Esophagus squamous epithelium (tissue), 5 donors: ENCODE measurements around the gene GRAMD2A. TPM values are rescaled to one million over a fixed set of nuclear protein-coding genes. Genes with fewer than 3 reads are reported as not detected.

ENCODE experiments used
- DNase-seq: peaks from one replicate; lab custom pipeline; 2025; lab: John Stamatoyannopoulos, UW
- H3K27ac ChIP-seq, 4 donors: fragments of 200-600 bp; sonication (generic); one replicate each; pipeline ENCODE4 v1.5.1; 2016 to 2019; ENCODE audit warnings: mild to moderate bottlenecking in 1 of 4
- H3K27me3 ChIP-seq, 4 donors: fragments of 200-600 bp; sonication (generic); 1 replicate in 3 of 4; 2 replicates in 1 of 4; pipeline versions ENCODE4 v1.5.1 to v1.6.0; 2017 to 2021; ENCODE audit warnings: antibody characterized with exemption in 1 of 4
- H3K36me3 ChIP-seq, 3 donors: fragments of 200-600 bp; sonication (generic); one replicate each; pipeline ENCODE4 v1.5.1; 2016 to 2019
- H3K4me1 ChIP-seq, 3 donors: fragments of 200-600 bp; sonication (generic); one replicate each; pipeline ENCODE4 v1.5.1; 2017 to 2019
- H3K4me3 ChIP-seq, 4 donors: fragments of 200-600 bp; sonication (generic); 1 replicate in 3 of 4; 2 replicates in 1 of 4; pipeline ENCODE4 v1.5.1; 2016 to 2019; ENCODE audit warnings: mild to moderate bottlenecking in 2 of 4, moderate library complexity in 1 of 4
- H3K9me3 ChIP-seq, 3 donors: fragments of 200-600 bp; sonication (generic); one replicate each; pipeline ENCODE4 v1.5.1; 2016 to 2019
- CTCF ChIP-seq, 6 experiments: fragments of 450-650 bp in 4 of 6; fragments of 200-600 bp in 2 of 6; sonication (generic) in 2 of 6; IDR thresholded peaks; one replicate each; pipeline ENCODE4 v1.5.1; 2016 to 2019; ENCODE audit warnings: antibody characterized with exemption in 6 of 6, mild to moderate bottlenecking in 4 of 6, moderate library complexity in 4 of 6
- POLR2A ChIP-seq, 4 donors: fragments of 450-650 bp; IDR thresholded peaks; one replicate each; pipeline ENCODE4 v1.6.1; 2017; ENCODE audit warnings: antibody characterized with exemption in 4 of 4, mild to moderate bottlenecking in 4 of 4, moderate library complexity in 3 of 4
- WGBS, 2 donors: methylation state at CpG; one replicate each; pipeline ENCODE4 v1.1.5; 2018; 5-methylcytosine and 5-hydroxymethylcytosine counted together
- intact Hi-C: fragments of 100-400 bp; cut with DNase I; formaldehyde crosslinking; loops from one replicate; pipeline ENCODE4 v1.15.0; 2022
- total RNA-seq, 4 donors: library from RNA; depleted of rRNA; stranded (reverse); fragments of >200 nt; gene quantifications; one replicate each; pipeline ENCODE4 v1.1.0, GENCODE V29; 2016
- donor health status: DM: yes; HTN: yes; CAD: no.

The GRAMD2A gene
- total RNA-seq, 4 donors from 2014 or later: 1.2 to 8.0 (median 3.7) TPM

- Histone ChIP-seq H3K36me3 (peaks cover 0 to 38% (median 8%) of the 10 kb centered on the region in 3 donors), H3K4me3 (peak overlapping the region in 1 of 4 donors; percentile 39), H3K27me3 (no peaks in the 10 kb centered on the region), H3K4me1 (peaks cover 12 to 32% (median 22%) of the 10 kb centered on the region in 3 donors), H3K9me3 (no peaks in the 10 kb centered on the region), H3K27ac (peak overlapping the region; percentile 64 to 83 (median 80))
- 8 to 9% methylated on average over 3 of the region's 3 CpGs for WGBS, 2 donors
- intact Hi-C loops: no loop called here
- TF ChIP-seq POLR2A (IDR thresholded peaks at IDR 0.05) (peak in 1 of 4 donors; percentile 24), CTCF (IDR thresholded peaks at IDR 0.05) (no peak)
- DNase-seq: no peak
Observed at GRCh38 chr15:72237029-72237852, 39.7 kb upstream of the GRAMD2A start.

GRCh38 chr15:72236381-72237003, 38.9 kb upstream of the GRAMD2A start:
- peak overlapping the region in 1 of 4 donors; percentile 39 for H3K4me3 ChIP-seq
- TF ChIP-seq POLR2A (IDR thresholded peaks at IDR 0.05) (no peak), CTCF (IDR thresholded peaks at IDR 0.05) (no peak)
- intact Hi-C loops: no loop called here
- no peak for DNase-seq
- peaks cover 0 to 30% (median 4%) of the 10 kb centered on the region in 3 donors for H3K36me3 ChIP-seq
- H3K4me1 ChIP-seq: peaks cover 16 to 38% (median 23%) of the 10 kb centered on the region in 3 donors
- H3K9me3 ChIP-seq: no peaks in the 10 kb centered on the region
- 72 to 100% methylated on average over 2 of the region's 2 CpGs for WGBS, 2 donors
- no peaks in the 10 kb centered on the region for H3K27me3 ChIP-seq
- H3K27ac ChIP-seq: peak overlapping the region; percentile 64 to 83 (median 80)

GRCh38 chr15:72235298-72235697, 37.7 kb upstream of the GRAMD2A start:
- H3K4me3 ChIP-seq: no peak overlapping the region
- intact Hi-C loops: no loop called here
- H3K27ac ChIP-seq: no peak overlapping the region
- H3K9me3 ChIP-seq: no peaks in the 10 kb centered on the region
- no peaks in the 10 kb centered on the region for H3K27me3 ChIP-seq
- no peak for DNase-seq
- 82 to 91% methylated on average over 3 to 4 of the region's 4 CpGs for WGBS, 2 donors
- TF ChIP-seq CTCF (IDR thresholded peaks at IDR 0.05): no peak
- no peak for TF ChIP-seq POLR2A (IDR thresholded peaks at IDR 0.05)
- peaks cover 16 to 38% (median 23%) of the 10 kb centered on the region in 3 donors for H3K4me1 ChIP-seq
- H3K36me3 ChIP-seq: peaks cover 0 to 18% (median 0%) of the 10 kb centered on the region in 3 donors

- 89 to 97% methylated on average over 4 to 6 of the region's 6 CpGs for WGBS, 2 donors
- TF ChIP-seq CTCF (IDR thresholded peaks at IDR 0.05) (no peak), POLR2A (IDR thresholded peaks at IDR 0.05) (no peak)
Observed at GRCh38 chr15:72233769-72234168, 36.2 kb upstream of the GRAMD2A start.

More at GRCh38 chr15:72233769-72234168, 36.2 kb upstream of the GRAMD2A start:
- intact Hi-C loops: no loop called here
- Histone ChIP-seq H3K4me1 (peaks cover 21 to 48% (median 26%) of the 10 kb centered on the region in 3 donors), H3K27me3 (no peaks in the 10 kb centered on the region), H3K9me3 (no peaks in the 10 kb centered on the region), H3K36me3 (peaks cover 0 to 3% (median 0%) of the 10 kb centered on the region in 3 donors), H3K27ac (no peak overlapping the region), H3K4me3 (no peak overlapping the region)
- DNase-seq: no peak
